Measurements from ENCODE around the gene UCHL3. TPM values are rescaled to one million over a fixed set of nuclear protein-coding genes. Genes with fewer than 3 reads are reported as not detected.

Gene UCHL3
- total and polyA plus RNA-seq, 10 of the 15 experiments (the other 5 are each of a cell fraction or from before 2014, with no cell fraction given): 52.5 to 179 (median 104) TPM

DNA sequence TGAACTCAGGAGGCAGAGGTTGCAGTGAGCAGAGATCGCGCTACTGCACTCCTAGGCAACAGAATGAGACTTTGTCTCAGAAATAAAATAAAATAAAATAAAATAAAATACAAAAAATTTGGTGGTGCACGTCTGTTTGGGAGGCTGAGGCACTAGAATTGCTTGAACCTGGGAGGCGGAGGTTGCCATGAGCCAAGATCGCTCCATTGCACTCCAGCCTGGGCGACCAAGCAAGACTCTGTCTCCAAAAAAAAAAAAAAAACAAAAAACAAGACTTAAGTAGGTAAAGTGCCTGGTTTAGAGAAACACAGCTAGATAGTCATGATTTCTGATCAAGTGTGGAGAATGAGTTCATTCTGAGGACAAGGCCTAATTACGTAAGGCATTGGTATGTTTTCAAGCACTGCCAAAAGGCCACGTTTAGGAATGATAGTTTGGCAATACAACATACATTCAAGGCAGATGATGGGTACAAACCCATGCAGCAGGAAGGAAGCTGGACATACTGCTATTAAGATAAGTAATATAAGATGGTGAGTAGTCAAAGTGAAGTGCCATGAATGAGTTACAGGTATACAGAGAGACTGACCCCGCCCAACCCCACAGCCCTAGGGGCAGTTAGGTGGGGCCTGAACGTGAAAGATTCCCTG lies 4.8 kb upstream of the UCHL3 start:
- ChIA-PET POLR2A (interaction anchor here (0.6 kb wide), 1 partner anchor 206 kb away, joined by 3 read pairs; no protein-coding TSS in a partner anchor), CTCF (interaction anchor here (1.1 kb wide), 1 partner anchor 173 kb away, joined by 3 read pairs; no protein-coding TSS in a partner anchor), SMC1A (ENCODE audit: uncharacterized antibody, unreplicated experiment) (no interaction called here), RAD21 (ENCODE audit: unreplicated experiment) (no interaction called here)
- TF ChIP-seq SP1 (IDR thresholded peaks at IDR 0.05; ENCODE audit: low read depth, low read length): no peak
- TF ChIP-seq, protein P1, sequence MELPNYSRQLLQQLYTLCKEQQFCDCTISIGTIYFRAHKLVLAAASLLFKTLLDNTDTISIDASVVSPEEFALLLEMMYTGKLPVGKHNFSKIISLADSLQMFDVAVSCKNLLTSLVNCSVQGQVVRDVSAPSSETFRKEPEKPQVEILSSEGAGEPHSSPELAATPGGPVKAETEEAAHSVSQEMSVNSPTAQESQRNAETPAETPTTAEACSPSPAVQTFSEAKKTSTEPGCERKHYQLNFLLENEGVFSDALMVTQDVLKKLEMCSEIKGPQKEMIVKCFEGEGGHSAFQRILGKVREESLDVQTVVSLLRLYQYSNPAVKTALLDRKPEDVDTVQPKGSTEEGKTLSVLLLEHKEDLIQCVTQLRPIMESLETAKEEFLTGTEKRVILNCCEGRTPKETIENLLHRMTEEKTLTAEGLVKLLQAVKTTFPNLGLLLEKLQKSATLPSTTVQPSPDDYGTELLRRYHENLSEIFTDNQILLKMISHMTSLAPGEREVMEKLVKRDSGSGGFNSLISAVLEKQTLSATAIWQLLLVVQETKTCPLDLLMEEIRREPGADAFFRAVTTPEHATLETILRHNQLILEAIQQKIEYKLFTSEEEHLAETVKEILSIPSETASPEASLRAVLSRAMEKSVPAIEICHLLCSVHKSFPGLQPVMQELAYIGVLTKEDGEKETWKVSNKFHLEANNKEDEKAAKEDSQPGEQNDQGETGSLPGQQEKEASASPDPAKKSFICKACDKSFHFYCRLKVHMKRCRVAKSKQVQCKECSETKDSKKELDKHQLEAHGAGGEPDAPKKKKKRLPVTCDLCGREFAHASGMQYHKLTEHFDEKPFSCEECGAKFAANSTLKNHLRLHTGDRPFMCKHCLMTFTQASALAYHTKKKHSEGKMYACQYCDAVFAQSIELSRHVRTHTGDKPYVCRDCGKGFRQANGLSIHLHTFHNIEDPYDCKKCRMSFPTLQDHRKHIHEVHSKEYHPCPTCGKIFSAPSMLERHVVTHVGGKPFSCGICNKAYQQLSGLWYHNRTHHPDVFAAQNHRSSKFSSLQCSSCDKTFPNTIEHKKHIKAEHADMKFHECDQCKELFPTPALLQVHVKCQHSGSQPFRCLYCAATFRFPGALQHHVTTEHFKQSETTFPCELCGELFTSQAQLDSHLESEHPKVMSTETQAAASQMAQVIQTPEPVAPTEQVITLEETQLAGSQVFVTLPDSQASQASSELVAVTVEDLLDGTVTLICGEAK (IDR thresholded peaks at IDR 0.05; ENCODE audit: borderline replicate concordance): no peak
- TF ChIP-seq RELA (IDR thresholded peaks at IDR 0.05; ENCODE audit: borderline replicate concordance, partially characterized antibody): no peak
- no peak for TF ChIP-seq MYC (IDR thresholded peaks at IDR 0.05; ENCODE audit: insufficient read depth, insufficient read length, insufficient replicate concordance, low read length, severe bottlenecking)
- no peak for TF ChIP-seq DPF2 (IDR thresholded peaks at IDR 0.05)
- no peak for TF ChIP-seq RAD51 (IDR thresholded peaks at IDR 0.05)
- no peak for TF ChIP-seq SRF (IDR thresholded peaks at IDR 0.05; ENCODE audit: low read depth in 2 of 2, low read length in 2 of 2)
- TF ChIP-seq, protein P2, sequence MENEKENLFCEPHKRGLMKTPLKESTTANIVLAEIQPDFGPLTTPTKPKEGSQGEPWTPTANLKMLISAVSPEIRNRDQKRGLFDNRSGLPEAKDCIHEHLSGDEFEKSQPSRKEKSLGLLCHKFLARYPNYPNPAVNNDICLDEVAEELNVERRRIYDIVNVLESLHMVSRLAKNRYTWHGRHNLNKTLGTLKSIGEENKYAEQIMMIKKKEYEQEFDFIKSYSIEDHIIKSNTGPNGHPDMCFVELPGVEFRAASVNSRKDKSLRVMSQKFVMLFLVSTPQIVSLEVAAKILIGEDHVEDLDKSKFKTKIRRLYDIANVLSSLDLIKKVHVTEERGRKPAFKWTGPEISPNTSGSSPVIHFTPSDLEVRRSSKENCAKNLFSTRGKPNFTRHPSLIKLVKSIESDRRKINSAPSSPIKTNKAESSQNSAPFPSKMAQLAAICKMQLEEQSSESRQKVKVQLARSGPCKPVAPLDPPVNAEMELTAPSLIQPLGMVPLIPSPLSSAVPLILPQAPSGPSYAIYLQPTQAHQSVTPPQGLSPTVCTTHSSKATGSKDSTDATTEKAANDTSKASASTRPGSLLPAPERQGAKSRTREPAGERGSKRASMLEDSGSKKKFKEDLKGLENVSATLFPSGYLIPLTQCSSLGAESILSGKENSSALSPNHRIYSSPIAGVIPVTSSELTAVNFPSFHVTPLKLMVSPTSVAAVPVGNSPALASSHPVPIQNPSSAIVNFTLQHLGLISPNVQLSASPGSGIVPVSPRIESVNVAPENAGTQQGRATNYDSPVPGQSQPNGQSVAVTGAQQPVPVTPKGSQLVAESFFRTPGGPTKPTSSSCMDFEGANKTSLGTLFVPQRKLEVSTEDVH (IDR thresholded peaks at IDR 0.05; ENCODE audit: low read depth, partially characterized antibody): no peak
- TF ChIP-seq NFXL1 (IDR thresholded peaks at IDR 0.05; ENCODE audit: borderline replicate concordance): no peak
- no peak for TF ChIP-seq SPI1 (IDR thresholded peaks at IDR 0.05; ENCODE audit: borderline replicate concordance, insufficient read depth, low read depth, low read length)
- TF ChIP-seq ZSCAN29 (IDR thresholded peaks at IDR 0.05): no peak
- intact Hi-C loops (cut with micrococcal nuclease; ENCODE audit: unreplicated experiment) (no loop called here), in situ Hi-C loops (cut with MboI) (loop anchor here (5.0 kb wide), 1 partner anchor 173 kb away; no protein-coding TSS in a partner anchor)
- DNase-seq (ENCODE audit: low read depth, low spot score): no peak
- ATAC-seq: no peak
- 93% methylated on average over 10 of the region's 10 CpGs for WGBS (ENCODE audit: insufficient coverage, insufficient replicate concordance, low lambda C conversion rate, missing lambda C conversion rate)
- H3K4me3 ChIP-seq: no peak overlapping the region
- no peaks in the 10 kb centered on the region for H4K20me1 ChIP-seq (ENCODE audit: control insufficient read depth, insufficient read depth)
- no peak overlapping the region for H3K9ac ChIP-seq (ENCODE audit: control insufficient read depth, insufficient read depth, low read length)
- H3K27me3 ChIP-seq (replicated peaks in 1 of 2; ENCODE audit: control insufficient read depth in 2 of 2, insufficient read depth in 2 of 2, low read length in 1 of 2): no peaks in the 10 kb centered on the region
- no peak overlapping the region for H3K27ac ChIP-seq (ENCODE audit: control insufficient read depth, insufficient read depth)
- H2AFZ ChIP-seq (ENCODE audit: control insufficient read depth, low read depth, low read length): no peak overlapping the region
- H3K9me3 ChIP-seq (replicated peaks; ENCODE audit: control insufficient read depth, insufficient read depth, low read length): no peaks in the 10 kb centered on the region
- peaks cover 2% of the 10 kb centered on the region for H3K79me2 ChIP-seq (ENCODE audit: control insufficient read depth, insufficient read depth, low read length)
- no peaks in the 10 kb centered on the region for H3K36me3 ChIP-seq (ENCODE audit: control insufficient read depth in 2 of 2, insufficient read depth in 2 of 2, low read length in 1 of 2)
- H3K4me1 ChIP-seq (ENCODE audit: control insufficient read depth, insufficient read depth, low read length): peaks cover 5% of the 10 kb centered on the region
- no TSS peak for BruUV-seq (replicated peaks)
- H3K4me2 ChIP-seq (ENCODE audit: control insufficient read depth, insufficient read depth): no peak overlapping the region
- no peak for FAIRE-seq
